ENCODE results near the gene NSG1. TPM values are rescaled to one million over a fixed set of nuclear protein-coding genes. Genes with fewer than 3 reads are reported as not detected.

The NSG1 gene
- total and polyA plus RNA-seq, 2 of the 13 experiments (the other 11 are each of a cell fraction or from before 2014, with no cell fraction given) = not detected

- TF ChIP-seq PRDM15 (CRISPR knock-in tag; IDR thresholded peaks at IDR 0.05) (no peak), TBX2 (CRISPR knock-in tag; IDR thresholded peaks at IDR 0.05; ENCODE audit: borderline replicate concordance) (no peak), RFX1 (IDR thresholded peaks at IDR 0.05) (no peak), ZSCAN22 (CRISPR knock-in tag; IDR thresholded peaks at IDR 0.05) (no peak), ATF1 (CRISPR knock-in tag; IDR thresholded peaks at IDR 0.05) (no peak), SNAI1 (CRISPR knock-in tag; IDR thresholded peaks at IDR 0.05; ENCODE audit: borderline replicate concordance) (no peak), ZSCAN12 (CRISPR knock-in tag; IDR thresholded peaks at IDR 0.05) (no peak), FOXP4 (CRISPR knock-in tag; IDR thresholded peaks at IDR 0.05) (no peak), ZNF354B (CRISPR knock-in tag; IDR thresholded peaks at IDR 0.05) (no peak), ZMAT3 (CRISPR knock-in tag; conservative IDR thresholded peaks at IDR 0.05) (no peak), ZNF552 (CRISPR knock-in tag; IDR thresholded peaks at IDR 0.05; ENCODE audit: borderline replicate concordance) (no peak), SNAPC5 (CRISPR knock-in tag; IDR thresholded peaks at IDR 0.05; ENCODE audit: borderline replicate concordance) (no peak), TMF1 (CRISPR knock-in tag; IDR thresholded peaks at IDR 0.05; ENCODE audit: low read depth) (no peak), THAP11 (CRISPR knock-in tag; IDR thresholded peaks at IDR 0.05) (no peak), BCLAF1 (IDR thresholded peaks at IDR 0.05) (no peak)
Observed at GRCh38 chr4:4419896-4420295, 33.0 kb downstream of the NSG1 start (continued).

Data from HepG2 (cell line).